Measurements from ENCODE around the gene TMOD2. TPM values are rescaled to one million over a fixed set of nuclear protein-coding genes. Genes with fewer than 3 reads are reported as not detected.

The TMOD2 gene
- total and polyA plus RNA-seq, 8 donors = 5.2 to 11.3 (median 6.7) TPM

DNA sequence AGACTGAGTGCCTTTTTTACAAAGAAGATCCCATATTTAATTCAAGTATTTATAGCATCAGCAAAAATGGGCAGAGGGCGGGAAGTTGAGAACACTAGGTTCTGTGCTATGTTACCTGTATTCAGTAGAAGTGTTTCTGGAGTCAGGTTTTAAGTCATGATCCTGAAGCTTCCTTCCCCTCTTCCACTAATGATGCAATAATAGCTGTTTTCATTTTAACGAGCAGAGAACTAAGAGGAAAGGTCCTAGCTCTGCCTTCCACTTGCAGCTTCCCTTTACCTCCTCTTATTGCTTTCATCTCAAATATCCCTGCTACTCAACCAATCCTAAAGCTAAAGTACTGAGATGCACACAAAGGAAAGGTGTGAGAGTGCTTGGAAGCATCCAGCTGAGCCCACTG lies 61.2 kb downstream of the TMOD2 start:
- H3K9me3 ChIP-seq = no peaks in the 10 kb centered on the region
- DNase-seq (no peak), ATAC-seq (no peak)
- TF ChIP-seq, protein P1, sequence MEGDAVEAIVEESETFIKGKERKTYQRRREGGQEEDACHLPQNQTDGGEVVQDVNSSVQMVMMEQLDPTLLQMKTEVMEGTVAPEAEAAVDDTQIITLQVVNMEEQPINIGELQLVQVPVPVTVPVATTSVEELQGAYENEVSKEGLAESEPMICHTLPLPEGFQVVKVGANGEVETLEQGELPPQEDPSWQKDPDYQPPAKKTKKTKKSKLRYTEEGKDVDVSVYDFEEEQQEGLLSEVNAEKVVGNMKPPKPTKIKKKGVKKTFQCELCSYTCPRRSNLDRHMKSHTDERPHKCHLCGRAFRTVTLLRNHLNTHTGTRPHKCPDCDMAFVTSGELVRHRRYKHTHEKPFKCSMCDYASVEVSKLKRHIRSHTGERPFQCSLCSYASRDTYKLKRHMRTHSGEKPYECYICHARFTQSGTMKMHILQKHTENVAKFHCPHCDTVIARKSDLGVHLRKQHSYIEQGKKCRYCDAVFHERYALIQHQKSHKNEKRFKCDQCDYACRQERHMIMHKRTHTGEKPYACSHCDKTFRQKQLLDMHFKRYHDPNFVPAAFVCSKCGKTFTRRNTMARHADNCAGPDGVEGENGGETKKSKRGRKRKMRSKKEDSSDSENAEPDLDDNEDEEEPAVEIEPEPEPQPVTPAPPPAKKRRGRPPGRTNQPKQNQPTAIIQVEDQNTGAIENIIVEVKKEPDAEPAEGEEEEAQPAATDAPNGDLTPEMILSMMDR (IDR thresholded peaks at IDR 0.05) = no peak
- no peaks in the 10 kb centered on the region for H3K27me3 ChIP-seq
- no peak overlapping the region for H3K4me3 ChIP-seq
- H3K4me1 ChIP-seq = no peaks in the 10 kb centered on the region
- intact Hi-C loops (cut with DNase I) = no loop called here
- no peak overlapping the region for H3K27ac ChIP-seq
- peaks cover 0 to 3% of the 10 kb centered on the region in 2 donors for H3K36me3 ChIP-seq

DNA sequence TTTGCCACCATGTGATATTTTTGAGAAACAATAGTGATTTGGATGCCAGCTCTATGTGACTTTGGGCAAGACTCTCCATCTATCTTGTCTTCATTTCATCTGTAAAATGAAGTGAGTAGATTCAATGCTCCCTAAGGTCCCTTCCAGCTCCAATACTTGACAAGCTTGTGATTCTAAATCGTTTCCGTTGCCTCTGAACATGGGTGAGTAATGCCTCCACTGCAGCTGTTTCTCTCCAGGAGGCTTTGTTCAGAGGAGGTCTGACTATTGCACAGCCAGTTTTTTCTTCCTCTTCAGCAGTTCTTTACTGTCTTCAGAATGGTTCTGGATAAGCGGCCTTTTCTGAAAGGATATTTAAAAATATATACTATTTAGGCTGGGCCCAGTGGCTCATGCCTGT lies 63.2 kb downstream of the TMOD2 start:
- H3K36me3 ChIP-seq = peaks cover 0 to 3% of the 10 kb centered on the region in 2 donors
- DNase-seq (no peak), ATAC-seq (no peak)
- no peak overlapping the region for H3K4me3 ChIP-seq
- H3K27ac ChIP-seq = no peak overlapping the region
- intact Hi-C loops (cut with DNase I) = no loop called here
- no peaks in the 10 kb centered on the region for H3K9me3 ChIP-seq
- TF ChIP-seq, protein P1 (IDR thresholded peaks at IDR 0.05) = no peak
- H3K27me3 ChIP-seq = no peaks in the 10 kb centered on the region
- no peaks in the 10 kb centered on the region for H3K4me1 ChIP-seq

DNA sequence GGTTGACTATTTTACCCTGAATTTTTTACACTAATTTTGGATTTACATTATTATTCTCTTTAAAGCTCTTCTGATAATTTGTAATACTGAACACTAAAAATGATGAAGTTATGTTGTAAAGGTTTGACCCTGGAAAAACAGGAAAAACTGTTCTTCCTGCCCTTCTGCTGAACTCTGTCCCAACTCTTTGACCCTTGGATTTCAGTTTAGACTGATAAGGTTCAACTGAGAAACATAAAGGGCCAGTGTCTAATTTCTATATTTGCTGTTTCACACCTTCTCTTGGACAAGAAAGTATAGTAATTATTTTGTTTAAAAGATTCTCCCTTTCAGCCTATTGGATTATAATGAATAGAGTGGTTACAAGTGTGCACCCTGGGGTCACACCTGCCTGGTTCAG lies 65.2 kb downstream of the TMOD2 start:
- no peak overlapping the region for H3K4me3 ChIP-seq
- no peaks in the 10 kb centered on the region for H3K36me3 ChIP-seq
- no peak for ATAC-seq
- H3K27me3 ChIP-seq = no peaks in the 10 kb centered on the region
- H3K27ac ChIP-seq = no peak overlapping the region
- DNase-seq = no peak
- no peaks in the 10 kb centered on the region for H3K4me1 ChIP-seq
- intact Hi-C loops (cut with DNase I) = no loop called here
- TF ChIP-seq, protein P1 (IDR thresholded peaks at IDR 0.05) = no peak
- peaks cover 6 to 15% of the 10 kb centered on the region in 2 donors for H3K9me3 ChIP-seq

DNA sequence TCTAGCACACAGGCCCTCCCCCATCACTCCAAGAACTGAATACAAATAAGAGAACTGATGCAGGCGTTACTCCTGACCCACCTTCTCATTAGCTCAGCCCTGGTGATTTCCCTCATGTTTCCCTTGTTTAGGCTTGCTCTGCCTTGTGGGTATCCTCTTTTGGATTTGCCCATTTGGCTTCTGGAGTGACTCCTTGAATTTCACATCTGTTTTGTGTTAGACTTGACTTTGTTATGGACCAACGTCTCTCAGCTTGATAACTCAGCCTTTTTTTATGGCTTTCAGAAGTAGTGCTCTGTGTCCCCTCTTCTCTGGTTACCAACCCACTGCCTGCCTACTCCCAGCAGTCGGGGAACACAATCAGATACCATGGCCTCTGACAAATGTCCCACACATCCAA lies 66.8 kb downstream of the TMOD2 start:
- no peak overlapping the region for H3K4me3 ChIP-seq
- no peak overlapping the region for H3K27ac ChIP-seq
- DNase-seq = no peak
- H3K27me3 ChIP-seq = no peaks in the 10 kb centered on the region
- H3K4me1 ChIP-seq = no peaks in the 10 kb centered on the region
- peaks cover 6 to 20% of the 10 kb centered on the region in 2 donors for H3K9me3 ChIP-seq
- TF ChIP-seq, protein P1 (IDR thresholded peaks at IDR 0.05) = no peak
- intact Hi-C loops (cut with DNase I) = no loop called here
- ATAC-seq = no peak
- H3K36me3 ChIP-seq = no peaks in the 10 kb centered on the region

DNA sequence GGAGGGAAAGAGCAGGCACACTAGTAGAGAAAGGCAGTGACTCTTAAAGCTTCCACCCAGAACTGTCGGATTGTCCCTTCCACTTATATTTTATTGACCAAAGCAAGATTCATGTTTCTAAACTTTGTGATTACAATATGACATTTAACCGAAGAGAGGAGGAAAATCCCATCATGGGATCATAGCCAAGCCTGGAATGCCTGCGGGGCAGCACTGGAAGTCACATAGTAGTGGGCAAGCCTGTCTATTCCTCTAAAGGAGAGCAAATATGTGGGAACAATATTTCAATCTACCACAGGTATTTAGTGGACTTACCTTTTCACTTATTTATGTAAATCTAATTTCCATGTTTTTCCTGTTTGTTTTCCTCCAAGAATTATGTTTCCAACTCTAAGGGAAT lies 74.3 kb downstream of the TMOD2 start:
- DNase-seq (no peak), ATAC-seq (no peak)
- no peak overlapping the region for H3K4me3 ChIP-seq
- H3K36me3 ChIP-seq = no peaks in the 10 kb centered on the region
- peaks cover 6 to 14% of the 10 kb centered on the region in 2 donors for H3K9me3 ChIP-seq
- TF ChIP-seq, protein P1 (IDR thresholded peaks at IDR 0.05) = no peak
- intact Hi-C loops (cut with DNase I) = no loop called here
- H3K4me1 ChIP-seq = peaks cover 2 to 4% of the 10 kb centered on the region in 2 donors
- no peak overlapping the region for H3K27ac ChIP-seq
- no peaks in the 10 kb centered on the region for H3K27me3 ChIP-seq

Measured in left lung (tissue), 10 donors.